GM19099 (cell line): ENCODE results near the gene NDUFC1.

ENCODE experiments used
- POLR2A ChIP-seq: IDR thresholded peaks from 3 replicates; pipeline ENCODE4 v1.6.1; 2011; ENCODE audit warnings: low read depth; ENCODE audit not compliant: insufficient read length; ENCODE audit errors: extremely low read depth

Gene NDUFC1

GRCh38 chr4:139267301-139267700 is 35.0 kb downstream of the NDUFC1 start:
- TF ChIP-seq POLR2A, result no peak

GRCh38 chr4:139266583-139267257 is 35.6 kb downstream of the NDUFC1 start:
- TF ChIP-seq POLR2A, result no peak

- no peak for TF ChIP-seq POLR2A
Observed at GRCh38 chr4:139266208-139266582, 36.1 kb downstream of the NDUFC1 start.

- no peak for TF ChIP-seq POLR2A
Observed at GRCh38 chr4:139265654-139266053, 36.6 kb downstream of the NDUFC1 start.

GRCh38 chr4:139256349-139256748 is 45.9 kb downstream of the NDUFC1 start:
- no peak for TF ChIP-seq POLR2A

GRCh38 chr4:139253713-139254112 is 48.6 kb downstream of the NDUFC1 start:
- TF ChIP-seq POLR2A, result no peak

- no peak for TF ChIP-seq POLR2A
Observed at GRCh38 chr4:139253046-139253445, 49.2 kb downstream of the NDUFC1 start.

- no peak for TF ChIP-seq POLR2A
Observed at GRCh38 chr4:139247700-139248238, 54.5 kb downstream of the NDUFC1 start.

GRCh38 chr4:139247241-139247640 is 55.0 kb downstream of the NDUFC1 start:
- TF ChIP-seq POLR2A, result no peak

- TF ChIP-seq POLR2A, result no peak
Observed at GRCh38 chr4:139246166-139246565, 56.1 kb downstream of the NDUFC1 start.

- no peak for TF ChIP-seq POLR2A
Observed at GRCh38 chr4:139245590-139245989, 56.7 kb downstream of the NDUFC1 start.

GRCh38 chr4:139243448-139244365 is 58.6 kb downstream of the NDUFC1 start:
- TF ChIP-seq POLR2A, result no peak

GRCh38 chr4:139242511-139243051 is 59.7 kb downstream of the NDUFC1 start:
- no peak for TF ChIP-seq POLR2A

GRCh38 chr4:139241784-139242151 is 60.5 kb downstream of the NDUFC1 start:
- TF ChIP-seq POLR2A, result no peak

GRCh38 chr4:139241086-139241783 is 61.0 kb downstream of the NDUFC1 start:
- TF ChIP-seq POLR2A, result no peak
